Raji (cell line): ENCODE results near the gene PARD3B.

ENCODE experiments used
- POLR2A ChIP-seq: IDR thresholded peaks from 2 replicates; pipeline ENCODE4 v1.6.1; 2011; ENCODE audit warnings: low read depth, low read length, control low read depth; ENCODE audit not compliant: insufficient read depth

PARD3B gene

GRCh38 chr2:205283736-205284270 is 738.5 kb downstream of the PARD3B start:
- TF ChIP-seq POLR2A: no peak

- TF ChIP-seq POLR2A: no peak
These were observed 739.1 kb downstream of the PARD3B start for GRCh38 chr2:205284334-205284733.

- TF ChIP-seq POLR2A: no peak
These were observed 742.0 kb downstream of the PARD3B start for GRCh38 chr2:205287316-205287715.

GRCh38 chr2:205288686-205289085 is 743.4 kb downstream of the PARD3B start:
- no peak for TF ChIP-seq POLR2A

GRCh38 chr2:205290299-205290698 is 745.0 kb downstream of the PARD3B start:
- no peak for TF ChIP-seq POLR2A

- TF ChIP-seq POLR2A: no peak
These were observed 747.5 kb downstream of the PARD3B start for GRCh38 chr2:205292665-205293295.

GRCh38 chr2:205293559-205293958 is 748.3 kb downstream of the PARD3B start:
- no peak for TF ChIP-seq POLR2A

GRCh38 chr2:205296959-205297358 is 751.7 kb downstream of the PARD3B start:
- no peak for TF ChIP-seq POLR2A

- TF ChIP-seq POLR2A: no peak
These were observed 752.1 kb downstream of the PARD3B start for GRCh38 chr2:205297368-205297767.

GRCh38 chr2:205297846-205298245 is 752.6 kb downstream of the PARD3B start:
- no peak for TF ChIP-seq POLR2A

GRCh38 chr2:205311201-205311600 is 765.9 kb downstream of the PARD3B start:
- no peak for TF ChIP-seq POLR2A

GRCh38 chr2:205321231-205321630 is 776.0 kb downstream of the PARD3B start:
- no peak for TF ChIP-seq POLR2A

- no peak for TF ChIP-seq POLR2A
These were observed 778.7 kb downstream of the PARD3B start for GRCh38 chr2:205323929-205324328.

- TF ChIP-seq POLR2A: no peak
These were observed 779.1 kb downstream of the PARD3B start for GRCh38 chr2:205324355-205324754.

- TF ChIP-seq POLR2A: no peak
These were observed 788.1 kb downstream of the PARD3B start for GRCh38 chr2:205333351-205333750.

GRCh38 chr2:205337274-205337673 is 792.0 kb downstream of the PARD3B start:
- no peak for TF ChIP-seq POLR2A

GRCh38 chr2:205338156-205338555 is 792.9 kb downstream of the PARD3B start:
- no peak for TF ChIP-seq POLR2A
